ENCODE results near the gene COL11A2. TPM values are rescaled to one million over a fixed set of nuclear protein-coding genes. Genes with fewer than 3 reads are reported as not detected.

COL11A2 gene
- total and polyA plus RNA-seq, 2 donors (not counting 3 experiments of a cell fraction or from before 2014, with no cell fraction given): 0.65 to 1.3 TPM

DNA sequence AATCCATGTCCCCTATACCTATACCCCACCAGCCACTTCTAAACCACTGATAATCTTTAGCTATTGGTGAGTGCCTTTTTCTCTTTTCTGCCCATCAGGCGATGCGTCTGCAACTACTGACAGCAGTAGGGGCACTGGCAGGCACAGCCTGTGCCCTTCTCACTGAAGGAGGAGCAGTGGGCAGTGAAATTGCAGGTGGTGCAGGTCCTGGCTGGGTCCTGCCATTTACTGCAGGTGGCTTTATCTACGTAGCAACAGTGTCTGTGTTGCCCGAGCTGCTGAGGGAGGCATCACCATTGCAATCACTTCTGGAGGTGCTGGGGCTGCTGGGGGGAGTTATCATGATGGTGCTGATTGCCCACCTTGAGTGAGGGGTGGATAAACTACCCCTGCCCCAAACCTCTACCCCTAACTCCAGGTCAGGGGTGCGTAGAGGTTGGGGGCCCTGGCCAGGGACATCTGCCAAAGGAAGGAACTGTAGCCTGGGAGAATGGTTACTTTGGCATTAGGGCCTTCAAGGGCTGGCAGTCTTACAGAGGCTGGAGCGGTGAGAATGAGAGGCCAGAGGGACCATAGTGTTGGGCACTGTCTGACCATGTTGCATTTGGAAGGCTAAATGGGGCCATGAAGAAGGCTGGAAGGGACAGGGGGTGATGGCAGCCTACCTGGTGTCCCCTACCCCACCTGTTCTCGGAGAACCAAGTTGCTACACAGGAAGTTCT, 11.3 kb upstream of the COL11A2 start:
- no peak for DNase-seq (ENCODE audit: low read depth, low spot score)
- BruUV-seq (replicated peaks): no TSS peak
- Histone ChIP-seq H3K4me3 (replicated peaks in 1 of 3; ENCODE audit: insufficient read depth in 1 of 3, low read depth in 1 of 3, low read length in 3 of 3) (no peak overlapping the region), H3K4me2 (ENCODE audit: insufficient read depth, low read length) (no peak overlapping the region), H3K9me1 (replicated peaks; ENCODE audit: control insufficient read depth, extremely low read depth, insufficient read depth, low read length) (no peaks in the 10 kb centered on the region), H3K9me3 (replicated peaks; ENCODE audit: control insufficient read depth, insufficient read depth, low read length) (no peaks in the 10 kb centered on the region), H3K27ac (ENCODE audit: insufficient read depth, low read depth, low read length) (no peak overlapping the region), H4K20me1 (replicated peaks; ENCODE audit: control insufficient read depth, extremely low read depth, insufficient read depth, low read length) (no peaks in the 10 kb centered on the region), H3K4me1 (ENCODE audit: control insufficient read depth, extremely low read depth, insufficient read depth, low read length) (peaks cover 38% of the 10 kb centered on the region), H3K27me3 (ENCODE audit: control insufficient read depth in 2 of 2, insufficient read depth in 2 of 2, low read length in 2 of 2) (no peaks in the 10 kb centered on the region), H3K36me3 (ENCODE audit: control insufficient read depth in 2 of 2, extremely low read depth in 1 of 2, insufficient read depth in 2 of 2, low read length in 2 of 2) (peaks cover 12 to 15% of the 10 kb centered on the region in 2 experiments), H2AFZ (ENCODE audit: low read depth, low read length) (no peak overlapping the region), H3K79me2 (ENCODE audit: control insufficient read depth, insufficient read depth, low read length) (peaks cover 38% of the 10 kb centered on the region), H3K9ac (replicated peaks; ENCODE audit: extremely low read depth, insufficient read depth, low read length) (no peak overlapping the region)
- intact Hi-C loops (cut with micrococcal nuclease): loop anchor here (5.0 kb wide), 2 partner anchors 109 to 231 kb away; partner anchors contain the start of gene TAPBP
- ChIA-PET CTCF (no interaction called here), POLR2A (no interaction called here)
- dilution Hi-C loops (cut with MboI; ENCODE audit: extremely low pct_ligation_motif_present, low sequenced_read_pairs): no loop called here
- TF ChIP-seq MYC (IDR thresholded peaks at IDR 0.05; ENCODE audit: low read depth, low read length): no peak
- FAIRE-seq: no peak

DNA sequence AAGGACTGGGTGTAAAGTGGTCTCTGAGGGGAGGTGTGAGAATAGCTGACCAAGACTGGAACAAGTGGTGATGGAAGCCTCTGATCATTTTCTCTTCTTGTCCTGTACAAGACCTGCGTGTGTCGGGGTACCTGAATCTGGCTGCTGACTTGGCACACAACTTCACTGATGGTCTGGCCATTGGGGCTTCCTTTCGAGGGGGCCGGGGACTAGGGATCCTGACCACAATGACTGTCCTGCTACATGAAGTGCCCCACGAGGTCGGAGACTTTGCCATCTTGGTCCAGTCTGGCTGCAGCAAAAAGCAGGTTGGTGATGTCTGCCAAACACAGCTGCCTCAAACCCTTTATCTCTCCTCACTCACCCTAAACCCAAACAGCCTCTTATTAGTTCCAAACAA, 10.5 kb upstream of the COL11A2 start:
- Histone ChIP-seq H3K9me1 (replicated peaks; ENCODE audit: control insufficient read depth, extremely low read depth, insufficient read depth, low read length) (no peaks in the 10 kb centered on the region), H4K20me1 (replicated peaks; ENCODE audit: control insufficient read depth, extremely low read depth, insufficient read depth, low read length) (no peaks in the 10 kb centered on the region), H3K27me3 (ENCODE audit: control insufficient read depth in 2 of 2, insufficient read depth in 2 of 2, low read length in 2 of 2) (no peaks in the 10 kb centered on the region), H3K4me3 (replicated peaks in 1 of 3; ENCODE audit: insufficient read depth in 1 of 3, low read depth in 1 of 3, low read length in 3 of 3) (no peak overlapping the region), H3K4me2 (ENCODE audit: insufficient read depth, low read length) (no peak overlapping the region), H3K9me3 (replicated peaks; ENCODE audit: control insufficient read depth, insufficient read depth, low read length) (no peaks in the 10 kb centered on the region), H3K36me3 (ENCODE audit: control insufficient read depth in 2 of 2, extremely low read depth in 1 of 2, insufficient read depth in 2 of 2, low read length in 2 of 2) (peaks cover 12 to 17% of the 10 kb centered on the region in 2 experiments), H3K9ac (replicated peaks; ENCODE audit: extremely low read depth, insufficient read depth, low read length) (no peak overlapping the region), H3K27ac (ENCODE audit: insufficient read depth, low read depth, low read length) (no peak overlapping the region), H3K4me1 (ENCODE audit: control insufficient read depth, extremely low read depth, insufficient read depth, low read length) (peaks cover 38% of the 10 kb centered on the region), H3K79me2 (ENCODE audit: control insufficient read depth, insufficient read depth, low read length) (peaks cover 40% of the 10 kb centered on the region), H2AFZ (ENCODE audit: low read depth, low read length) (no peak overlapping the region)
- dilution Hi-C loops (cut with MboI; ENCODE audit: extremely low pct_ligation_motif_present, low sequenced_read_pairs) (no loop called here), intact Hi-C loops (cut with micrococcal nuclease) (loop anchor here (5.0 kb wide), 2 partner anchors 110 to 230 kb away; partner anchors contain the start of gene TAPBP)
- ChIA-PET CTCF (no interaction called here), POLR2A (no interaction called here)
- no TSS peak for BruUV-seq (replicated peaks)
- FAIRE-seq (no peak), DNase-seq (ENCODE audit: low read depth, low spot score) (no peak)
- TF ChIP-seq MYC (IDR thresholded peaks at IDR 0.05; ENCODE audit: low read depth, low read length): no peak
- no peak for TF ChIP-seq EZH2 (IDR thresholded peaks at IDR 0.05; ENCODE audit: borderline replicate concordance, low read depth, low read length, severe bottlenecking)
- TF ChIP-seq JUN (IDR thresholded peaks at IDR 0.05; ENCODE audit: borderline replicate concordance, insufficient read depth, insufficient read length, low read depth): no peak
- TF ChIP-seq POLR2A (IDR thresholded peaks at IDR 0.05; ENCODE audit: low read depth, low read length): no peak
- TF ChIP-seq, protein P1, sequence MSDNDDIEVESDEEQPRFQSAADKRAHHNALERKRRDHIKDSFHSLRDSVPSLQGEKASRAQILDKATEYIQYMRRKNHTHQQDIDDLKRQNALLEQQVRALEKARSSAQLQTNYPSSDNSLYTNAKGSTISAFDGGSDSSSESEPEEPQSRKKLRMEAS (IDR thresholded peaks at IDR 0.05; ENCODE audit: insufficient read depth, insufficient read length): no peak
- TF ChIP-seq POLR2AphosphoS5 (IDR thresholded peaks at IDR 0.05; ENCODE audit: insufficient read depth, low read depth, low read length): no peak
- TF ChIP-seq, protein P2, sequence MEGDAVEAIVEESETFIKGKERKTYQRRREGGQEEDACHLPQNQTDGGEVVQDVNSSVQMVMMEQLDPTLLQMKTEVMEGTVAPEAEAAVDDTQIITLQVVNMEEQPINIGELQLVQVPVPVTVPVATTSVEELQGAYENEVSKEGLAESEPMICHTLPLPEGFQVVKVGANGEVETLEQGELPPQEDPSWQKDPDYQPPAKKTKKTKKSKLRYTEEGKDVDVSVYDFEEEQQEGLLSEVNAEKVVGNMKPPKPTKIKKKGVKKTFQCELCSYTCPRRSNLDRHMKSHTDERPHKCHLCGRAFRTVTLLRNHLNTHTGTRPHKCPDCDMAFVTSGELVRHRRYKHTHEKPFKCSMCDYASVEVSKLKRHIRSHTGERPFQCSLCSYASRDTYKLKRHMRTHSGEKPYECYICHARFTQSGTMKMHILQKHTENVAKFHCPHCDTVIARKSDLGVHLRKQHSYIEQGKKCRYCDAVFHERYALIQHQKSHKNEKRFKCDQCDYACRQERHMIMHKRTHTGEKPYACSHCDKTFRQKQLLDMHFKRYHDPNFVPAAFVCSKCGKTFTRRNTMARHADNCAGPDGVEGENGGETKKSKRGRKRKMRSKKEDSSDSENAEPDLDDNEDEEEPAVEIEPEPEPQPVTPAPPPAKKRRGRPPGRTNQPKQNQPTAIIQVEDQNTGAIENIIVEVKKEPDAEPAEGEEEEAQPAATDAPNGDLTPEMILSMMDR (IDR thresholded peaks at IDR 0.05; ENCODE audit: extremely low read depth in 1 of 2, insufficient read depth in 1 of 2, low read depth in 1 of 2, low read length in 2 of 2): no peak
- TF ChIP-seq FOS (IDR thresholded peaks at IDR 0.05; ENCODE audit: borderline replicate concordance, insufficient read depth, low read length): no peak
- no peak for TF ChIP-seq GATA2 (IDR thresholded peaks at IDR 0.05; ENCODE audit: insufficient read depth, insufficient read length, low read depth, low read length)

Data from endothelial cell of umbilical vein (primary cell).